IPS-NIHi11 (cell line): ENCODE data around the gene ANXA9.
A peak's percentile ranks its signal among the peaks of the same experiment; 100 is the strongest.

Source experiments
- DNase-seq: peaks from one replicate; pipeline ENCODE4 v3.0.0; 2012; ENCODE audit warnings: mixed read lengths, low spot score

The ANXA9 gene, protein sequence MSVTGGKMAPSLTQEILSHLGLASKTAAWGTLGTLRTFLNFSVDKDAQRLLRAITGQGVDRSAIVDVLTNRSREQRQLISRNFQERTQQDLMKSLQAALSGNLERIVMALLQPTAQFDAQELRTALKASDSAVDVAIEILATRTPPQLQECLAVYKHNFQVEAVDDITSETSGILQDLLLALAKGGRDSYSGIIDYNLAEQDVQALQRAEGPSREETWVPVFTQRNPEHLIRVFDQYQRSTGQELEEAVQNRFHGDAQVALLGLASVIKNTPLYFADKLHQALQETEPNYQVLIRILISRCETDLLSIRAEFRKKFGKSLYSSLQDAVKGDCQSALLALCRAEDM

DNA sequence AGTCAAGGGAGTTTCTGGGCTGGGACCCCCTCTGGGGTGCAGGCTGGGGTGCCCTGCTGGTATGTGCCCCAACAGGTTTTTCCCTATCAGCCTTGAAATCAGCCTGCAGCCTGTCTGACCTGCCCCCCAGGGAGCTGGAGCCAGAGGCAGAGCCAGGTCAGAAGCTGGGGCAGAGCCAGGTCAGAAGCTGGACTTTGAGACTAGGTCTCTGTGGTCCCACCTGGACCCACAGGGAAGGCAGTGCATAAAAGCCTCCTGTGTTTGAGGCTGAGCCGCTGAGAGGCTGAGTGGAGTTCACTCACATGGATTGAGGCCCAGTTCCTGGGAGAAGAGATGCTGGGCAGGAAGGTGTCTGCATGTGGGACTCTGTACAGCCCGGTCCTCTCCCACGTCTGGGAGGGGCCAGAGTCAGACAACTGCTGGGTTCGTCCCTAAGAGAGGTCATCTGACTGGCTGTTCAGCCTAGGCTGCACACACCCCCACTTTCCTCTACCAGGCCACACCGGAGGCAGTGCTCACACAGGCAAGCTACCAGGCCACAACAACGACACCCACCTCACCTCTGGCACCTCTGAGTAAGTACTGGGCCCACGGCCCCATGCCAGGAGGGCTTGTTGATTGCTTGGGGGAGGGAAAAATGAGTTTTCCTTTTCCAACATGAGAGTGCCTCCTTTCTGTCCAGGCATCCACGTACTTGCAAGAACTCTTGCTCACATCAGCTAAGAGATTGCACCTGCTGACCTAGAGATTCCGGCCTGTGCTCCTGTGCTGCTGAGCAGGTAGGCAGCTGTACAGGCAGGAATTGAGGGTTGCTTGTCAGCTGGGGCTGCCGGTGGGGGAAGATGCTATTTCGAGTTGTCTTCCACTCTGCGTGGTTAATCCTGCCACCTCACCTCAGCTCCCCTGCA is at the start of gene ANXA9:
TSS of gene ANXA9 (plus strand) at position 488 of the 908 bp plus-strand sequence. CDS start 814 bp downstream, outside the sequence.
- peak; percentile 53 for DNase-seq

DNA sequence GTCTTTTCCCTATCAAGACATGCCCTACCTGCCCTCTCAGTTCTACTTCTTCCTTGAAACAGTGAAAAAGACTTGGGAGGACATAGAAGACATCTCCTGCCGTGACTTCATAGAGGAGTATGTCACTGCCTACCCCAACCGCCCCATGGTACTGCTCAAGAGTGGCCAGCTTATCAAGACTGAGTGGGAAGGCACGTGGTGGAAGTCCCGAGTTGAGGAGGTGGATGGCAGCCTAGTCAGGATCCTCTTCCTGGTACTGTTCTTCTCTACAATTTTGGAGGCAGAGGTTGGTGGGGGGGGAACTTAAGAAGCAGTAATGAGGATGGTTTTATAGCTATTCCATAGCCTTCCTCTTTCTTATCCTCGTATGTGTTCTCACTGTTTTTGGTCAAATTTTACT is 37.2 kb upstream of the ANXA9 start:
- DNase-seq = no peak

DNA sequence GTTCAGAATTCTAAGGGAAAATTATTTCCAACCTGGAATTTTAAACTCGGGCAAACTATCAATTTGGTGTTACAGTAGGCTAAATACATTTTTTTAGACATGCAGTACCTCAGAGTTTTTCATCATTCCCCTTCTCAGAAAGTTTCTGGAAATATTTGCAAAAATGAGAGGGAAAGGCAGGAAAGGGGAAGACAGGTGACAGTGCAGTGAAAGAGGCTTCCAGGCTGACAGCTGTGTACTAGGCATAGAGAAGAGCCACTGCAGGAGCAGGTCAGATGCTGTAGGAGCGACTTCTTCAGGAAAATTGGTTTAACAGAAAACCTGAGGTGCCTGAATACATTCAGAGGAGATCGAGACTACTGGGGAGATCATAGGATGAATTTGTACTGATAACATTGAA is 27.4 kb upstream of the ANXA9 start:
- DNase-seq = no peak

DNA sequence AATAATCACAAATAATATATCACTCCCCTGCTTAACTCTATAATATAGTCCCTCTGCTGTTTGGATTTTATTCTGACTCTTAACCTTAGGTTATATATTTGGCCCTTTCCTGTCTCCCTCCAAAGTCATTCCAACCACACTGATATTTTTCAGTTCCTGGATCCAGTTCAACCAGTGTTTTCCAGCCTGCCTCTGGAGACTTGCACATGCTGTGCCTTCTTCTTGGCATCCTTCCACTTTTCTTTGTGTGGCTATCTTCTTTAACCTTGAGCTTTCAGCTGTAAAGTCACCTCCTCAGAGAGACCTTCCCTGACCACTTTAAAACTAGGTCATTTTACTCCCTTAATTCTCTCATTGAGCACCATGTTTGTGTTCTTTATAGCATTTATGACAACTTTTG is 26.8 kb upstream of the ANXA9 start:
- no peak for DNase-seq

DNA sequence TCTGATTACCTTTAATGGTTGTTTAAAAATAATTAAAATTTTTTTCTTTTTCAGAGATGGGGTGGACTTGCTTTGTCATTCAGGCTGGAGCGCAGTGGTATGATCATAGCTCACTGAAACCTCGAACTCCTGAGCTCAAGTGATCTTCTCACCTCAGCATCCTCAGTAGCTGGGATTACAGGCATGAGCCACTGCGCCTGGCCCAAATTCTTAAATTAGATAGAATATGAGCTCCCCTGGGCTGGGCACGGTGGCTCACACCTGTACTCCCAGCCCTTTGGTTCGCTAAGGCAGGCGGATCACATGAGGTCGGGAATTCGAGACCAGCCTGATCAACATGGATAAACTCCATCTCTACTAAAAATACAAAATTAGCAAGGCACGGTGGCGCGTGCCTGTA is 24.4 kb upstream of the ANXA9 start:
- no peak for DNase-seq

DNA sequence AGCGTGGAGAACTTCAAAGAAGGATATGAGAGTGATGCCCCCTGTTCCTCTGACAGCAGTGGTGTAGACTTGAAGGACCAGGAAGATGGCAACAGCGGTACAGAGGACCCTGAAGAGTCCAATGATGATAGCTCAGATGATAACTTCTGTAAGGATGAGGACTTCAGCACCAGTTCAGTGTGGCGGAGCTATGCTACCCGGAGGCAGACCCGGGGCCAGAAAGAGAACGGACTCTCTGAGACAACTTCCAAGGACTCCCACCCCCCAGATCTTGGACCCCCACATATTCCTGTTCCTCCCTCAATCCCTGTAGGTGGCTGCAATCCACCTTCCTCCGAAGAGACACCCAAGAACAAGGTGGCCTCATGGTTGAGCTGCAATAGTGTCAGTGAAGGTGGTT is 21.4 kb upstream of the ANXA9 start:
- no peak for DNase-seq

DNA sequence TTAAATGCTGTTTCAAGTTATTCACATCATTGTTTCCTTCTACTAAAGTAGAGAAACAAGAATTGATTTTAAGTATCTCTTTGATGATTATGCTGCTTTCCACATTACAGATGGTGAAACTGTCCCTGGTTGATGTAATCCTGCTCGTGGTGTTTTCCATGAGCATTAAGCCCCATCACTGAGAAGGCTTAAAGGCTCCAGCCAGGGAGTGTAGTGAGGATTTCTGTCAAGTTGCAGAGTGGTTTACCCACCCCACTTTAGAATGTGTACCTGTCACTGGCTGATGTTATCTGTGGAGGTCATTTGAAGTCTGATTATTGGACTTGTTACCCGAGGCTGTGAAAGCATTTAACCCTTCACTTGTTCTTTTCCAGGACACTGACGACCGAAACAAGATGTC is 20.3 kb upstream of the ANXA9 start:
- no peak for DNase-seq

DNA sequence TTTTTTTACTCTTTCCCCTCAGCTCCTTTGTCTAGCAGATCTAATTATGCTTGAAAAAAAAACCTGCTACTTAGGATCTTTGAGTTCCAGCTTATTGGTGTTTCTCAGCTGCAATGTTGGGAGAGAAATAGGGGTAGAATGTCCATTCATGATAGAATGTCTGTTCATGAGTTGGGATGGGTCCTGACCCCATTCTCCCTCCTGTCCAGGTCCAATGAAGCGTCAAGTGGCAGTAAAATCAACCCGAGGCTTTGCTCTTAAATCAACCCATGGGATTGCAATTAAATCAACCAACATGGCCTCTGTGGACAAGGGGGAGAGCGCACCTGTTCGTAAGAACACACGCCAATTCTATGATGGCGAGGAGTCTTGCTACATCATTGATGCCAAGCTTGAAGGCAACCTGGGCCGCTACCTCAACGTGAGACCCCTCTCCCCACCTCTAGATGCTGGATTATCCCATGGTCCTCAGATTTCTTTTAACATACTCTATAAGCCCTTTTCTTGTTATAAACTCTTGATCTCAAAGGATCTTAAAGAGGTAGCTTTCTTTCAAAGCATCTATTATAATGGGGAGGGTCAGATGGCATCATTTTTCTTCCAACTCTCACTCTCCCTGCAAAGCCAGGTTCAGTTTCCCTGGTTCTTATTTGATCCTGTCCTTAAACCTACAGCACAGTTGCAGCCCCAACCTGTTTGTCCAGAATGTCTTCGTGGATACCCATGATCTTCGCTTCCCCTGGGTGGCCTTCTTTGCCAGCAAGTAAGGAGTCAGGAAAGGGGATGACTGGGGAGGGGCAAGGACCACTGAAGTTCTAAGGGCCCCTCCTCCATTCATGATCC is 18.6 kb upstream of the ANXA9 start:
- no peak for DNase-seq

DNA sequence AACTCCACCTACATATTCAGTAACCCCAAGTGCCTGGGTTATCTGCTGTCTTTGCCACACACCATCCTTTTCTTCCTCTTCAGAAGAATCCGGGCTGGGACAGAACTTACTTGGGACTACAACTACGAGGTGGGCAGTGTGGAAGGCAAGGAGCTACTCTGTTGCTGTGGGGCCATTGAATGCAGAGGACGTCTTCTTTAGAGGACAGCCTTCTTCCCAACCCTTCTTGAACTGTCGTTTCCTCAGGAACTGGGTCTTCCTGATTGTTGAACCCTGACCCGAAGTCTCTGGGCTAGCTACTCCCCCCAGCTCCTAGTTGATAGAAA is 18.0 kb upstream of the ANXA9 start:
- no peak for DNase-seq

DNA sequence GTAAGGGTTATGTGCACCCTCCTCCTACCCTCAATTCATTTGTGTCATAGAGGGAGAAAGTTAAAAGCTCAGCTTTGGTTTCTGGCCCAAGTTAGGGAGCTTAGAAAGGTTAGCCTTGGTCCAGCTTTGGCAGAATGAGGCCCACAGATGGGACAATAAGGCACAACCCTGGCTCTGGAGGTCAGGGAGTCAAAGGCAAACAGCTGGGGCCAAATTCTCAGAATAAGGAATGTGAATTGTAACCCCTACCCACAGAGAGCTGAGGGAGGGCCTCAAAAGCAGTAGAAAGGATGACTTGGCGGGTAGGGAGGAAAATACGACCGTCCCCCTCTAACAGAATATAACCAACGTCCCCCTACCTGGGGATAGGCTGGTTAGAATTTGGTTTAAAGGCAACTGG is 16.5 kb upstream of the ANXA9 start:
- DNase-seq = no peak

DNA sequence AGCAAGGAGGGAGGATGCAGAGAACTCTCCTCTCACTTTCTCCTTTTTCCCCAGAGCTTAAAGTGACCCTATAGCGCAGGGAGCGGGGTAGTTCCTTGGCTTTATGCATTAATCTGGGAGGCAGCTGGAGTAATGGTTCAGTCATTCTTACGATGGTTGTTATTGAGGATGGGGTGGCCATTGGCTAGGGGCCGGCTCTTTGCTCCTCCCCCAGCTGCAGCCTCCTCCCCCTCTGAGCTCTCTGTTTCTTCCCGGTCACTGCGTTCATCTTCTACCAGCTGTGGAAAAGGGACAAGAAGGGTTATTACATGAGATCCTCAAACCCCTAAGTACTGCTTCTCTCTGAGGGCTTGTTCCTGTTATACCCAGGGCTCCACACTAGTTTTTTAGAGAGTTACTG is 16.1 kb upstream of the ANXA9 start:
- DNase-seq = no peak

DNA sequence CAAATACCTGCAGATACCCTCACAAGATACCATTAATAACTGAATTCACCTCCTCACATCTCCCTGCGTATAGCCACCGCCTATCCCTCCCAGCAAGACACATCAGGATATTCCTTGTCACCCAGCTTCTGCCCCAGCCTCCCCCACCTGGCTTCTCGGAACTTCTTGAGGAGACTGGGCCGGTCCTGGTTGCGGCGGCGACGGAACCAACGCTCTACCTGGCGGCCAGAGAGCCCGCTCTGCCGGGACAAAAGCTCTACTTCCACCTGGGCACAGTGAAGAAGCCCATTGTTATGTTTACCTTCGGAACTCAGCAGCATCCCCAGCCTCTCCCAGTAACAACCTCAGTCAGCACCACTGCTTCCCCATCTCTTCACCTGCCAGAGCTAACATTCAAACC is 14.2 kb upstream of the ANXA9 start:
- no peak for DNase-seq

DNA sequence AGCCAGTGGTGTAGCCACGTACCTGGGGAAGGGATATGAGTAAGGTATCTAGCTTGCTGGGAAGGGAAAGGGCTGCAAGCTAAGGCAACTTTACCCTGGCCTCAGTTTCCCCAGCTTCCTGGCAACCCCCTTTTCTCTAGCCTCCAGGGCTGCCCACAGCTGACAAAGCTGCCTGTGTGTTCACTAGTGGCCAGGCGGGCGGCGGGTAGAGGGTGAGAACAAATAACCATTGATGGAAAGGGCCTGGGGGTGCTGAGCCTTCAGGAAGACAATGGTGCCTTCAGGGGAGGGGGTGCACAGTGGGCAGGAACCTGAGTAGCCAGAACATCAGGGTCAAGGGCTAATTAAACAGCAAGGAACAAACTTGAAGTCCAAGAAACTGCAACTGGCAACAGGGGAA is 13.6 kb upstream of the ANXA9 start:
- no peak for DNase-seq

DNA sequence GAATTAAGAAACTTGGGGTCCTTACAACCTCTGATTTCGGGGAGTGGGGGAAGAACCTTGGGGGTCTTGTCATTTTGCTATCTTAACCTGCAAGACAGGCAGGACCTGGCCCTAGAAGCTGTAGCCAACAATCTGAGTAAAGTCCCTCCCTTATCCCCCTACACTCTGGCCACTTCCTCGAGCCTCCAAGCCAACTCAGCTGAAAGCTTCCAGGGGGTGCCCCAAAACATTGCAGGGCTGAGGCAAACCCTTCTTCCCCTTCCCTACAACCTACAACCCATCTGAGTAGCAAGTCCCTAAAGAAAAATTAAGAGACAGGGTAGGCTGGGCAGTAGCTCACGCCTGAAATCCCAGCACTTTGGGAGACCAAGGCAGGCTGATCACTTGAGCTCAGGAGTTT is 12.5 kb upstream of the ANXA9 start:
- DNase-seq = no peak

DNA sequence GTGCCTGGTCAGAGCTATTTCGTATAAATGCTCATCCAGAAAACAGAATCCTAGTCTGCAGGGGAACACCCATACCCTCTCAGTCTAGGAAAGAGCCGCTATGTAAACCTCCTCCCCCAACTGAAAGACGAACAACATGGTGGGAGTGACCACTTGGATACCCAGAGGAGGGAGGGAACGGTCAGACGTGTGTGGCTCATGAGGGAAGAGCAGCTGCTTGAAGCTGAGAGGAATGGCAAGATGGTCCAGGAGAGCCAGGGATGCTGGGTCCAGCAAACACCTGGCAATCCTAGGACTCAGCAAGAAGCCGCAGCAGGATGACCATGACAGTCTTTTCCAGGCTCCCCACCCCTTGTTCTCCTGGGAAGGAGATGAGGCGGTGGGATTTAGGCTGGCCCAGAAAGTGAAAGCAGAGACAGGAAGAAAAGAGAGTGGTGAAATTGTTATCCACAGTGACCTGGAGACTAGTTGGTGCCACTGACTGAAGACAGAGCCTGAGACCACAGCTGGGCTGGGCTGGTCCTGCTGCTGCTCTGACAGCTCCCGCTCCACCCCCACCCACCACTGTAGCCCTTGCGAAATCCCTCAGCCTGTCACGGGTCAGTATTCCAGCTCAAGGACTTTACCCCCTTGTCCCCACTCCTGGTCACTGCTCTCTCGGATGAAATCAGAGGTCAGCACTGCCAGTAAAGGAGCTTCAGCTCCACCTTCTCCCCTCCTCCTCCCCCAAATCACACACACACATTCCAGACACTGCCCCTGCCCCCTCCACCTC is 11.1 kb upstream of the ANXA9 start:
- DNase-seq = no peak

DNA sequence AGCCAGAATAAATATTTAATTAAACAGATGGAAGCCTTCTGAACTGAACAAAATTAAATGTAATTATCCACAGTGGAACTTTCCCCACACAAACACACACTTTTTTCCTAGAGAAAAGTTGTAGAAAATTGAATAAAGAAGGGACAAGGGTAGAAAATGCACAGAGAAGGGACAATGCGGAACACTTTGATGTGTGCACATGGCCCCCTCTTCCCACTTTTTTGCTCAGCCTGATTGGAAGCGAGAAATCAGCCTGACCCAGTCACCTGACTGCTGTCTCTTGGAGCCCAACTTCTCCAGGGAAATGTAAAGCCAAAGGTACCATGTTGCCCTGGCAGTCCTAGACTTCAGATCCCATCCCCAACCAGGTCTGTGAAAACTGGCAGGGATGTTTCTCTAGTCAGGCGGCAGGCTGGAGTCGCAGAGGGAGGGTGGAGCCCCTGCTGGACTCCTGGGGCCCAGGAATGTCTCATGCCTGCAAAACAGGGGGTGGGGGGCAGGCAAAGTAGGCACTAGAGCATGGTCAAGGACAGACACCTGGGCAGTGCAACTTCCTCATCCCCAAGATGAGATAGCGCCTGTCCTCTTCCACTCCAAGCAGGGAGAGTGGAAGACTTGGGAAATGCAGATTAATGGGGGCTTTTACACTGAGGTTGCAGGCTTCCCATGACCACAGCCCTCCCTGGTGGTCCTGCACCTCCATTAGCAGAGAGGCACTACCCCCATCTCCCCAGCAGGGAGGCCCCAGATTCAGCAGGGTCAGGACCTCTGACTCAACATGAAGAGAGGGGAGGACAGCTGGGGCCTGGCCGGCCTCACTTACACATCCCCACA is 10.3 kb upstream of the ANXA9 start:
- peak; percentile 38 for DNase-seq

DNA sequence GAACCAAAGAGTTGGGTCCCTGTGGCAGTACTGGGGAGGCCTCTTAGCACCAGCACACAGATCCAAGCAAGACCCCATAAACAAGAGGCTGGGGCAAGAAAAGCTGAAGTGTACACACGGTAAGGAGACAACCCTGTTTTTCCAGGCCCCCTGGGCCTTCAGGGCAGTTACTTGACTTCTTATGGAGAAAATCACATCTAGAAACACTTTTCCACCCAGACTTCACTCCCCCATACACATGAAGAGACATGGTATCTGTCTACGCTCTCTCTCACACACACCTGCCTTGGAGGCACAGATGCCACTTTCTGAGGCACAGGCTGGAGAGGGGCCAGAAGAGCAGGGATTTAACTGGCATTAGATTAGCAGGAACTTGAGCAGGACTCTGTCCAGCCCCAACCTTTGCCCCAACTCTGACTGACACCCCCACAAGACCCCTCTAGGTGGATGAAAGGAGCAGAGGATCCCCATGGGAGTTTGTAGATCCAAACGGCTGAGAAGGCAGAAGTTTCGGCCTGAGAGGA is 9.6 kb upstream of the ANXA9 start:
- no peak for DNase-seq

DNA sequence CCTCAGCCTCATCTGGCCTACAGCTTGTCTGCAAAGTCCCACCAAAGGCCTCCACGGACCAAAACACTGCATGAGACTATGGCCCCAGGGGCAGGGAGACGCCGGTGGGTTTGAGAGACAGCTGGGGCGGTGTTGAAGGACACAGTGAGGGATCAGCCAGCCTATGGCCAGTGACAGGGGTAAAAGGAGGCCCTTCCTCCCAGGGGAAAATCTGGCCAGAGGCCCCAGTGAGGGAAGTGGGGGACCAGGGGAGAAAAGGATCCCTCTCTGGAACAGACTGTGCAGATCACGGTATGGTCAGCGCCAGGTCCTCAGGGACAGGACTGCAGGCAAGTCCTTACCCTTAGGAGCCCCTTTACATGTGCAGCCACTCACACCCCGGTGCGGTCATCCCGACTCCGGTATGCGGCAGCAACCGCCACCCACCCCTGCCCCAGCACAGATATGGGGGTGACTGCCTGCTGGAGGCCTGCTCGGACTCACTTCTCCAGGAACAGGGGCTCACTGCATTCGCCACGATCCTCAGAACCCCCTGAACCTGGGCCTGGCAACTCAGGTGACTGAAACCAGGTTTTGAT is 8.7 kb upstream of the ANXA9 start:
- DNase-seq = no peak

DNA sequence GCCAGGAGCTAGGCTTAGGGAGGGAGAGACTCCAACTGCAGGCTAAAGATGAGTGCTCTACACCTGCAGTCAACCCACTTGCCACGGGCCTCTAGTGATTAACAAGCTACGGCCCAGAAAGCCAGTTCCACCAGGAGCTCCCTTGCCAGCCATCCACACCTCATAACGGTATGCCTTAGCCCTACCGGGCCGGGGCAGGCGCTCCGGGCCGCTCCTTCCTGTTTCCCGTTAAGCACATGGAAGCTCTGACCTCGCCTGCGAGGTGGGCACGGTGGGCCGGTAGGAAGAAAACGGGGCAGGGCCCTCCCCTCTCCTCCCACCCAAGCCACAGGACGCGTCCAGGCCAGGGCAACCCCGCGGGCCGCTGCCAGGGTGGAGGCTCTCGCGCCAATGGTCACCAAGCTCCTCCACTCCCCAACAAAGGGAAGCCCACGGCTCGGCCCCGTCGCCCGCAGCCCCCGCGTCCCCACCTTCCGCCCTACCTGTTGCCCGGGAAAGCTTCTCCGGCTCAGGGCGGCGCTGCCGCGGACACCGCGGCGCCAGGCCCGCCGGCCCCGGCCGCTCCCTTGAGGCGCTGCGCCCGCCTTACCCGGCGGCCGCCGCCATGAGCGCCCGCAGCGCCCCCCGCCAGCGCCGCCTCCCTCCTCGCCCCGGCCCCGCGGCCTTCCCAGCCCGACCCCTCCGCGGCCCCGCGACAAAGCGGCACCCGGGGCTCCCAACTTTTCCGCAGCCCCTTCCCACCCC is 8.1 kb upstream of the ANXA9 start:
- DNase-seq = peak; percentile 60
